ENCODE data around the gene PDSS2. TPM values are rescaled to one million over a fixed set of nuclear protein-coding genes. Genes with fewer than 3 reads are reported as not detected.

The PDSS2 gene
- total and polyA plus RNA-seq, 2 of the 4 experiments (the other 2 are of a cell fraction) = 8.6 to 9.2 TPM

- Histone ChIP-seq H2BK5ac (ENCODE audit: low read depth, low read length, poor library complexity, severe bottlenecking) (no peak overlapping the region), H4K91ac (ENCODE audit: insufficient read depth, low read depth, low read length) (no peak overlapping the region), H3K18ac (ENCODE audit: low read depth, low read length) (no peak overlapping the region), H3K9ac (ENCODE audit: low read depth, low read length) (no peak overlapping the region), H3K79me1 (ENCODE audit: low read depth in 1 of 2, low read length in 2 of 2) (no peaks in the 10 kb centered on the region), H3K4me2 (ENCODE audit: low read depth, low read length) (no peak overlapping the region), H3K9me3 (ENCODE audit: control insufficient read depth, insufficient read depth, low read length) (no peaks in the 10 kb centered on the region), H3K14ac (replicated peaks; ENCODE audit: low read depth, low read length) (no peak overlapping the region), H3K9me1 (ENCODE audit: insufficient read depth, low read length) (no peaks in the 10 kb centered on the region), H4K20me1 (ENCODE audit: insufficient read depth, low read length) (no peaks in the 10 kb centered on the region), H3K4me1 (ENCODE audit: control insufficient read depth, insufficient read depth, low read length) (no peaks in the 10 kb centered on the region), H2BK120ac (ENCODE audit: low read depth, low read length) (no peak overlapping the region), H3K4ac (ENCODE audit: low read depth, low read length) (no peak overlapping the region), H2BK20ac (ENCODE audit: low read depth, low read length) (no peak overlapping the region), H3K36me3 (ENCODE audit: control insufficient read depth, insufficient read depth, low read length) (no peaks in the 10 kb centered on the region), H3K23ac (ENCODE audit: low read depth, low read length) (no peak overlapping the region), H3K4me3 (ENCODE audit: insufficient read depth, low read depth, low read length) (no peak overlapping the region), H3K27ac (ENCODE audit: insufficient read depth, low read length) (no peak overlapping the region), H3K27me3 (ENCODE audit: control insufficient read depth, insufficient read depth, low read length) (no peaks in the 10 kb centered on the region), H3K56ac (ENCODE audit: extremely low read depth, insufficient read depth, low read length) (no peak overlapping the region), H2AK5ac (ENCODE audit: low read depth, low read length) (no peak overlapping the region), H4K5ac (ENCODE audit: low read depth, low read length) (no peak overlapping the region), H2AK9ac (replicated peaks; ENCODE audit: low read depth, low read length, poor library complexity) (no peak overlapping the region), H2AFZ (replicated peaks; ENCODE audit: low read length, poor library complexity) (no peak overlapping the region), H2BK15ac (ENCODE audit: low read depth, low read length) (no peak overlapping the region), H4K8ac (ENCODE audit: low read depth in 2 of 2, low read length in 2 of 2) (no peak overlapping the region)
- no TSS peak for BruUV-seq (replicated peaks)
- no CpG with 5 or more reads among the region's 1 CpG for WGBS, 2 experiments (ENCODE audit: extremely low coverage in 2 of 2, insufficient read length in 1 of 2)
- ATAC-seq (ENCODE audit: low read depth) = no peak
- ChIA-PET POLR2A (ENCODE audit: unreplicated experiment) (no interaction called here), CTCF (interaction anchor here (0.8 to 1.2 kb wide), 3 partner anchors 24 to 249 kb away, joined by 3 to 5 read pairs (median 3); no protein-coding TSS in a partner anchor)
- dilution Hi-C loops (cut with HindIII; ENCODE audit: low sequenced_read_pairs, unreplicated experiment) = no loop called here
- in situ Hi-C loops (cut with MboI; ENCODE audit: low sequenced_read_pairs) = loop anchor here (25.0 kb wide), 1 partner anchor 651 kb away; no protein-coding TSS in a partner anchor
- intact Hi-C loops (cut with micrococcal nuclease) = no loop called here
- TF ChIP-seq CEBPB (IDR thresholded peaks at IDR 0.05; ENCODE audit: low read depth, low read length) = no peak
- TF ChIP-seq, protein P1, sequence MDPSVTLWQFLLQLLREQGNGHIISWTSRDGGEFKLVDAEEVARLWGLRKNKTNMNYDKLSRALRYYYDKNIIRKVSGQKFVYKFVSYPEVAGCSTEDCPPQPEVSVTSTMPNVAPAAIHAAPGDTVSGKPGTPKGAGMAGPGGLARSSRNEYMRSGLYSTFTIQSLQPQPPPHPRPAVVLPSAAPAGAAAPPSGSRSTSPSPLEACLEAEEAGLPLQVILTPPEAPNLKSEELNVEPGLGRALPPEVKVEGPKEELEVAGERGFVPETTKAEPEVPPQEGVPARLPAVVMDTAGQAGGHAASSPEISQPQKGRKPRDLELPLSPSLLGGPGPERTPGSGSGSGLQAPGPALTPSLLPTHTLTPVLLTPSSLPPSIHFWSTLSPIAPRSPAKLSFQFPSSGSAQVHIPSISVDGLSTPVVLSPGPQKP (IDR thresholded peaks at IDR 0.05; ENCODE audit: borderline replicate concordance, low read depth, low read length) = no peak
- no peak for TF ChIP-seq POLR2A (IDR thresholded peaks at IDR 0.05; ENCODE audit: low read depth, low read length)
- TF ChIP-seq RCOR1 (IDR thresholded peaks at IDR 0.05; ENCODE audit: insufficient replicate concordance, low read length) = no peak
- DNase-seq = no peak
These were observed 273.3 kb downstream of the PDSS2 start for GRCh38 chr6:107186047-107186446.

Data from IMR-90 (cell line).